ENCODE measurements around the gene B3GNT5.

DNA sequence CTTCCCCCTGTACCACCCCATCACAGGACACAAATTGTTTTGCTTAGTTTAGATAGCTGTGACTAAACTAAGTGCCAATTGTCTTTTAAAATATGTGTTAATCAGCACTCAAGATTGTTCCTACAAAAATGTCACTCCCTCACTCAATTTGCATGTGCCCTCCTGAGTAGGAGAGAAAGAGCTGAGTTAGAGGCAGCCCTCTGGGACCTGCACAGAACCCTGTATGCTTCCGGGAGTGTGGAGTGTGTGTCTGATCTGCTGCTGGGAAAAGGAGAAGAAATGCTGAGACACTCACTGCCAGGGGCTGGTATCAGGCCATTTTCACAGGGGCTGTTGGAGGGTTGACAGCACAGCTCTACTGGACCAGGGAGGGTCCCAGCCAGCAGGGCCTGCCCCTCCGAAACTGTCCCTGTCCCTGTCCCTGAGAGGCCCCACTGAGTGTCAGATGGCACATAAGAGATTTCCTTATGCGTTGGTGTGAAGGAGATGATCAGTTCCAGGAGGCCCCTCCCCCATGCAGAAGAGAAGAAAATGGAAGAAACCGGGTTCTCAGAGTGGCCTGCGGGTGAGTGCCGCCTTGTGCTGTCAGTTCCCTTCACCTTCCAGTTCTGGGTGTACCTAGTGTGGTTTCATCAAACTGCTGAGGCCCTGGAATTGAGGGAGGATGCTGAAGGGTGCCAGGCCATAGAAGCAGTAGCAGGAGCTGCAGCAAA is 3.9 kb upstream of the B3GNT5 start:
- no peak for TF ChIP-seq POLR2A (IDR thresholded peaks at IDR 0.05; ENCODE audit: low read depth, low read length)
- TF ChIP-seq, protein P1, sequence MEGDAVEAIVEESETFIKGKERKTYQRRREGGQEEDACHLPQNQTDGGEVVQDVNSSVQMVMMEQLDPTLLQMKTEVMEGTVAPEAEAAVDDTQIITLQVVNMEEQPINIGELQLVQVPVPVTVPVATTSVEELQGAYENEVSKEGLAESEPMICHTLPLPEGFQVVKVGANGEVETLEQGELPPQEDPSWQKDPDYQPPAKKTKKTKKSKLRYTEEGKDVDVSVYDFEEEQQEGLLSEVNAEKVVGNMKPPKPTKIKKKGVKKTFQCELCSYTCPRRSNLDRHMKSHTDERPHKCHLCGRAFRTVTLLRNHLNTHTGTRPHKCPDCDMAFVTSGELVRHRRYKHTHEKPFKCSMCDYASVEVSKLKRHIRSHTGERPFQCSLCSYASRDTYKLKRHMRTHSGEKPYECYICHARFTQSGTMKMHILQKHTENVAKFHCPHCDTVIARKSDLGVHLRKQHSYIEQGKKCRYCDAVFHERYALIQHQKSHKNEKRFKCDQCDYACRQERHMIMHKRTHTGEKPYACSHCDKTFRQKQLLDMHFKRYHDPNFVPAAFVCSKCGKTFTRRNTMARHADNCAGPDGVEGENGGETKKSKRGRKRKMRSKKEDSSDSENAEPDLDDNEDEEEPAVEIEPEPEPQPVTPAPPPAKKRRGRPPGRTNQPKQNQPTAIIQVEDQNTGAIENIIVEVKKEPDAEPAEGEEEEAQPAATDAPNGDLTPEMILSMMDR (IDR thresholded peaks at IDR 0.05; ENCODE audit: extremely low read depth in 1 of 2, insufficient read depth in 1 of 2, low read depth in 1 of 2, low read length in 2 of 2), result no peak
- TF ChIP-seq, protein P2, sequence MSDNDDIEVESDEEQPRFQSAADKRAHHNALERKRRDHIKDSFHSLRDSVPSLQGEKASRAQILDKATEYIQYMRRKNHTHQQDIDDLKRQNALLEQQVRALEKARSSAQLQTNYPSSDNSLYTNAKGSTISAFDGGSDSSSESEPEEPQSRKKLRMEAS (IDR thresholded peaks at IDR 0.05; ENCODE audit: insufficient read depth, insufficient read length), result no peak
- no peak for TF ChIP-seq JUN (IDR thresholded peaks at IDR 0.05; ENCODE audit: borderline replicate concordance, insufficient read depth, insufficient read length, low read depth)
- TF ChIP-seq POLR2AphosphoS5 (IDR thresholded peaks at IDR 0.05; ENCODE audit: insufficient read depth, low read depth, low read length), result no peak
- TF ChIP-seq MYC (IDR thresholded peaks at IDR 0.05; ENCODE audit: low read depth, low read length), result no peak
- TF ChIP-seq GATA2 (IDR thresholded peaks at IDR 0.05; ENCODE audit: insufficient read depth, insufficient read length, low read depth, low read length), result no peak
